DMS79 (cell line): ENCODE results near the gene TMED5.
"Not testable (repeated sequence)": the region's sequence is repeated elsewhere in the genome, so short reads cannot be mapped to it uniquely, and the experiment has no call there.

Experiments
- DNase-seq: peaks from one replicate; lab custom pipeline; 2025; lab: John Stamatoyannopoulos, UW

TMED5 gene

GRCh38 chr1:93179886-93180722, at the start of gene TMED5:
Gene TMED5 (minus strand): TSS chr1:93180413. CDS start chr1:93180242, 171 bp downstream.
- peak; percentile 96 for DNase-seq

GRCh38 chr1:93223023-93223675, 42.9 kb upstream of the TMED5 start:
- DNase-seq: no peak

GRCh38 chr1:93221913-93222312, 41.7 kb upstream of the TMED5 start:
- no peak for DNase-seq

GRCh38 chr1:93220716-93221115, 40.5 kb upstream of the TMED5 start:
- not testable (repeated sequence) for DNase-seq

- no peak for DNase-seq
Observed at GRCh38 chr1:93219443-93219842, 39.2 kb upstream of the TMED5 start.

- no peak for DNase-seq
Observed at GRCh38 chr1:93215322-93215721, 35.1 kb upstream of the TMED5 start.

- no peak for DNase-seq
Observed at GRCh38 chr1:93207211-93207610, 27.0 kb upstream of the TMED5 start.

- DNase-seq: no peak
Observed at GRCh38 chr1:93206567-93206954, 26.3 kb upstream of the TMED5 start.

GRCh38 chr1:93205892-93206566, 25.8 kb upstream of the TMED5 start:
- DNase-seq: no peak

- no peak for DNase-seq
Observed at GRCh38 chr1:93200714-93201113, 20.5 kb upstream of the TMED5 start.

- no peak for DNase-seq
Observed at GRCh38 chr1:93200086-93200620, 19.9 kb upstream of the TMED5 start.

- DNase-seq: no peak
Observed at GRCh38 chr1:93199150-93199549, 18.9 kb upstream of the TMED5 start.

GRCh38 chr1:93196591-93196990, 16.4 kb upstream of the TMED5 start:
- no peak for DNase-seq

- no peak for DNase-seq
Observed at GRCh38 chr1:93194231-93194990, 14.2 kb upstream of the TMED5 start.

- no peak for DNase-seq
Observed at GRCh38 chr1:93190432-93190831, 10.2 kb upstream of the TMED5 start.

- DNase-seq: no peak
Observed at GRCh38 chr1:93186667-93187066, 6.5 kb upstream of the TMED5 start.

- peak; percentile 6 for DNase-seq
Observed at GRCh38 chr1:93180723-93181613, 755 bp upstream of the TMED5 start, which contains the start of gene CCDC18. Gene CCDC18 (plus strand): TSS chr1:93180724. CDS start chr1:93183362, 2,638 bp downstream.

GRCh38 chr1:93178418-93178817, 1.8 kb downstream of the TMED5 start:
- DNase-seq: no peak

GRCh38 chr1:93177991-93178390, 2.2 kb downstream of the TMED5 start:
- DNase-seq: no peak

GRCh38 chr1:93174638-93175037, 5.6 kb downstream of the TMED5 start:
- not testable (repeated sequence) for DNase-seq

- DNase-seq: no peak
Observed at GRCh38 chr1:93172778-93173177, 7.4 kb downstream of the TMED5 start.
